GM18867 (cell line): Measurements from ENCODE around the gene KCND3.

Source experiments
- ATAC-seq: cut with Tn5 transposase; IDR thresholded peaks from one replicate; pipeline ENCODE4 v1.9.1; 2021; ENCODE audit warnings: mild to moderate bottlenecking, moderate library complexity; ENCODE audit not compliant: unreplicated experiment

The KCND3 gene

GRCh38 chr1:111851552-111851951 lies 137.9 kb downstream of the KCND3 start:
- ATAC-seq, result no peak

- ATAC-seq, result no peak
These were observed 139.4 kb downstream of the KCND3 start for GRCh38 chr1:111850109-111850508.

- ATAC-seq, result no peak
These were observed 140.5 kb downstream of the KCND3 start for GRCh38 chr1:111848852-111849545.

- no peak for ATAC-seq
These were observed 142.0 kb downstream of the KCND3 start for GRCh38 chr1:111847466-111847865.

- ATAC-seq, result no peak
These were observed 142.6 kb downstream of the KCND3 start for GRCh38 chr1:111846842-111847241.

GRCh38 chr1:111843177-111843576 lies 146.3 kb downstream of the KCND3 start:
- ATAC-seq, result no peak

GRCh38 chr1:111842411-111842810 lies 147.1 kb downstream of the KCND3 start:
- no peak for ATAC-seq

GRCh38 chr1:111841746-111842145 lies 147.7 kb downstream of the KCND3 start:
- no peak for ATAC-seq

GRCh38 chr1:111841189-111841588 lies 148.3 kb downstream of the KCND3 start:
- no peak for ATAC-seq

- ATAC-seq, result no peak
These were observed 152.1 kb downstream of the KCND3 start for GRCh38 chr1:111837393-111837792.

- ATAC-seq, result no peak
These were observed 153.4 kb downstream of the KCND3 start for GRCh38 chr1:111836111-111836510.

GRCh38 chr1:111835514-111835913 lies 154.0 kb downstream of the KCND3 start:
- ATAC-seq, result no peak

GRCh38 chr1:111834956-111835355 lies 154.5 kb downstream of the KCND3 start:
- ATAC-seq, result no peak

GRCh38 chr1:111833334-111833733 lies 156.1 kb downstream of the KCND3 start:
- ATAC-seq, result no peak

GRCh38 chr1:111832521-111833155 lies 156.8 kb downstream of the KCND3 start:
- no peak for ATAC-seq

- no peak for ATAC-seq
These were observed 158.3 kb downstream of the KCND3 start for GRCh38 chr1:111831153-111831552.

GRCh38 chr1:111827946-111828345 lies 161.5 kb downstream of the KCND3 start:
- ATAC-seq, result no peak

GRCh38 chr1:111826278-111826677 lies 163.2 kb downstream of the KCND3 start:
- ATAC-seq, result no peak

- ATAC-seq, result no peak
These were observed 164.3 kb downstream of the KCND3 start for GRCh38 chr1:111825217-111825616.

- no peak for ATAC-seq
These were observed 167.3 kb downstream of the KCND3 start for GRCh38 chr1:111822138-111822537.

- no peak for ATAC-seq
These were observed 168.2 kb downstream of the KCND3 start for GRCh38 chr1:111821121-111821745.

GRCh38 chr1:111819566-111820263 lies 169.8 kb downstream of the KCND3 start:
- no peak for ATAC-seq
